ENCODE results near the gene SNAP47. TPM values are rescaled to one million over a fixed set of nuclear protein-coding genes. Genes with fewer than 3 reads are reported as not detected.

SNAP47 gene
- total and polyA plus RNA-seq, 2 donors (not counting 3 experiments of a cell fraction or from before 2014, with no cell fraction given) = 24.0 to 32.7 TPM

DNA sequence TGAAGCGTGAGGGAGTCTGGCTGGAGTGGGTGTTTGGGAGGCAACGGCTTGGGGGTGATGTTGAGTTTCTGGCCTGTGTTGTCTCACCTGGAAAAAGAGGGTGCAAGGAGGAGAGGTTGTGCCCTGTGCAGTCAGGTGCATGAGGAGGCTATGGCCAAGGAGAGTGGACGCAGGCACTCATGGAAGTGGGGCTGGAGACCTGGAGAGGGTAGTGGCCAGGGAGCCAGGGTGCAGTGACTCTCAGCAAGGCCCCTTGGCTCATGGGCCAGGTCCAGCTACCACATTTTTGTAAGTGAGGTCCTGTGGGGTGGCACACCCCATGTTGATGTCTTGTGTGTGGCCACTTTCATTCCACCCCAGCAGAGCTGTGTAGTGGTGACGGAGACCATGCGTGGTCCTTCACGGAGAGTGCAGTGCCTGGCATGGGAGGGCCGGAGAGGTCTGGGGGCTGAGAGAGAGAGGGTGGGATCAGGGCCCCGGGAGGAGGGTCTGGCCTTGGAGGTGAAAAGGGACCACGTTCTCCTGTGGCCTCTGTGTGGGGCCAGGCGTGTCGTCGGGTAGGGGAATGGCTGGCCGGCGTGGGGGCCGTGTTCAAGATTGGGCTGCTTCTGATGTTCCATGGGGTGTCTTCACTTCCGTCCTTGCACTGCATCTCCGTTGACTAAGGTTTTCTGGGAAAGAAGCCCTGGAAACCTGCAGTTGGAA lies 6.1 kb downstream of the SNAP47 start:
- Histone ChIP-seq H3K27me3 (ENCODE audit: control insufficient read depth in 2 of 2, insufficient read depth in 2 of 2, low read length in 2 of 2) (no peaks in the 10 kb centered on the region), H3K27ac (ENCODE audit: insufficient read depth, low read depth, low read length) (no peak overlapping the region), H3K9me3 (replicated peaks; ENCODE audit: control insufficient read depth, insufficient read depth, low read length) (no peaks in the 10 kb centered on the region), H3K36me3 (ENCODE audit: control insufficient read depth in 2 of 2, extremely low read depth in 1 of 2, insufficient read depth in 2 of 2, low read length in 2 of 2) (peaks cover 0 to 3% of the 10 kb centered on the region in 2 experiments), H2AFZ (ENCODE audit: low read depth, low read length) (no peak overlapping the region), H3K79me2 (ENCODE audit: control insufficient read depth, insufficient read depth, low read length) (peaks cover 56% of the 10 kb centered on the region), H3K4me2 (ENCODE audit: insufficient read depth, low read length) (no peak overlapping the region), H4K20me1 (replicated peaks; ENCODE audit: control insufficient read depth, extremely low read depth, insufficient read depth, low read length) (peaks cover 3% of the 10 kb centered on the region), H3K4me1 (ENCODE audit: control insufficient read depth, extremely low read depth, insufficient read depth, low read length) (no peaks in the 10 kb centered on the region), H3K9ac (replicated peaks; ENCODE audit: extremely low read depth, insufficient read depth, low read length) (no peak overlapping the region), H3K9me1 (replicated peaks; ENCODE audit: control insufficient read depth, extremely low read depth, insufficient read depth, low read length) (no peaks in the 10 kb centered on the region), H3K4me3 (replicated peaks in 1 of 3; ENCODE audit: insufficient read depth in 1 of 3, low read depth in 1 of 3, low read length in 3 of 3) (no peak overlapping the region)
- CTCF ChIA-PET = no interaction called here
- DNase-seq (ENCODE audit: low read depth, low spot score) = no peak
- dilution Hi-C loops (cut with MboI; ENCODE audit: extremely low pct_ligation_motif_present, low sequenced_read_pairs) (no loop called here), intact Hi-C loops (cut with micrococcal nuclease) (no loop called here)
- FAIRE-seq = no peak
- TF ChIP-seq POLR2AphosphoS5 (IDR thresholded peaks at IDR 0.05; ENCODE audit: insufficient read depth, low read depth, low read length) (no peak), GATA2 (IDR thresholded peaks at IDR 0.05; ENCODE audit: insufficient read depth, insufficient read length, low read depth, low read length) (no peak), POLR2A (IDR thresholded peaks at IDR 0.05; ENCODE audit: low read depth, low read length) (no peak), EZH2 (IDR thresholded peaks at IDR 0.05; ENCODE audit: borderline replicate concordance, low read depth, low read length, severe bottlenecking) (no peak), FOS (IDR thresholded peaks at IDR 0.05; ENCODE audit: borderline replicate concordance, insufficient read depth, low read length) (no peak), JUN (IDR thresholded peaks at IDR 0.05; ENCODE audit: borderline replicate concordance, insufficient read depth, insufficient read length, low read depth) (no peak), MYC (IDR thresholded peaks at IDR 0.05; ENCODE audit: low read depth, low read length) (no peak)
- TF ChIP-seq, protein P1, sequence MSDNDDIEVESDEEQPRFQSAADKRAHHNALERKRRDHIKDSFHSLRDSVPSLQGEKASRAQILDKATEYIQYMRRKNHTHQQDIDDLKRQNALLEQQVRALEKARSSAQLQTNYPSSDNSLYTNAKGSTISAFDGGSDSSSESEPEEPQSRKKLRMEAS (IDR thresholded peaks at IDR 0.05; ENCODE audit: insufficient read depth, insufficient read length) = no peak
- TF ChIP-seq, protein P2, sequence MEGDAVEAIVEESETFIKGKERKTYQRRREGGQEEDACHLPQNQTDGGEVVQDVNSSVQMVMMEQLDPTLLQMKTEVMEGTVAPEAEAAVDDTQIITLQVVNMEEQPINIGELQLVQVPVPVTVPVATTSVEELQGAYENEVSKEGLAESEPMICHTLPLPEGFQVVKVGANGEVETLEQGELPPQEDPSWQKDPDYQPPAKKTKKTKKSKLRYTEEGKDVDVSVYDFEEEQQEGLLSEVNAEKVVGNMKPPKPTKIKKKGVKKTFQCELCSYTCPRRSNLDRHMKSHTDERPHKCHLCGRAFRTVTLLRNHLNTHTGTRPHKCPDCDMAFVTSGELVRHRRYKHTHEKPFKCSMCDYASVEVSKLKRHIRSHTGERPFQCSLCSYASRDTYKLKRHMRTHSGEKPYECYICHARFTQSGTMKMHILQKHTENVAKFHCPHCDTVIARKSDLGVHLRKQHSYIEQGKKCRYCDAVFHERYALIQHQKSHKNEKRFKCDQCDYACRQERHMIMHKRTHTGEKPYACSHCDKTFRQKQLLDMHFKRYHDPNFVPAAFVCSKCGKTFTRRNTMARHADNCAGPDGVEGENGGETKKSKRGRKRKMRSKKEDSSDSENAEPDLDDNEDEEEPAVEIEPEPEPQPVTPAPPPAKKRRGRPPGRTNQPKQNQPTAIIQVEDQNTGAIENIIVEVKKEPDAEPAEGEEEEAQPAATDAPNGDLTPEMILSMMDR (IDR thresholded peaks at IDR 0.05; ENCODE audit: extremely low read depth in 1 of 2, insufficient read depth in 1 of 2, low read depth in 1 of 2, low read length in 2 of 2) = no peak
- no TSS peak for BruUV-seq (replicated peaks)
- POLR2A ChIA-PET = no interaction called here

All from endothelial cell of umbilical vein (primary cell).